Measurements from ENCODE around the gene RNGTT. TPM values are rescaled to one million over a fixed set of nuclear protein-coding genes. Genes with fewer than 3 reads are reported as not detected.
"Not testable (repeated sequence)": the region's sequence is repeated elsewhere in the genome, so short reads cannot be mapped to it uniquely, and the experiment has no call there.

The RNGTT gene
- total and polyA plus RNA-seq, 10 of the 15 experiments (the other 5 are each of a cell fraction or from before 2014, with no cell fraction given): 7.7 to 30.4 (median 22.2) TPM

- TF ChIP-seq CREB1 (IDR thresholded peaks at IDR 0.05; ENCODE audit: low read depth) (no peak), KDM1A (IDR thresholded peaks at IDR 0.05; ENCODE audit: borderline replicate concordance) (no peak), BACH1 (IDR thresholded peaks at IDR 0.05; ENCODE audit: borderline replicate concordance) (peak; percentile 93), WRNIP1 (IDR thresholded peaks at IDR 0.05; ENCODE audit: borderline replicate concordance, low read depth, low read length) (no peak), CEBPB (IDR thresholded peaks at IDR 0.05; ENCODE audit: borderline replicate concordance in 1 of 2, low read depth in 2 of 2, low read length in 2 of 2) (no peak), ZNF384 (IDR thresholded peaks at IDR 0.05; ENCODE audit: borderline replicate concordance, low read depth, low read length) (no peak)
Observed at GRCh38 chr6:88775866-88776571, 187.4 kb downstream of the RNGTT start (continued).

DNA sequence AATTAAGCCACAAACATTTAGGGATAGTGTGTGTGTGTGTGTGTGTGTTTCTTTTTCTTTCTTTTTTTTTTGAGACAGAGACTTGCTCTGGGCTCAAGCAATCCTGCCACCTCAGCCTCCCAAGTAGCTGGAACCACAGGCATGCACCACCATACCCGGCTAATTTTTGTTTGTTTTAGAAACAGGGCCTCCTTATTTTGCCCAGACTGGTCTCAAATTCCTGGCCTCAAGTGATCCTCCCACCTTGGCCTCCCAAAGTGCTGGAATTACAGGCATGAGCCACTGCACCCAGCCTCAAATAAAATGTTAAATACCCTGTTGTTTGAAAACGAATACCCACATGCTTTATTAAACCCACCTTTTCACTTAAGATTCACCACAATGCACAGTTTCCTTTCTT is 195.3 kb downstream of the RNGTT start:
- H3K4me3 ChIP-seq; ATAC-seq; H3K9ac ChIP-seq (ENCODE audit: control insufficient read depth, insufficient read depth, low read length); FAIRE-seq; in situ Hi-C loops (cut with MboI); RAD21 ChIA-PET (ENCODE audit: unreplicated experiment); H3K4me2 ChIP-seq (ENCODE audit: control insufficient read depth, insufficient read depth); H3K4me1 ChIP-seq (ENCODE audit: control insufficient read depth, insufficient read depth, low read length); BruUV-seq (replicated peaks); H4K20me1 ChIP-seq (ENCODE audit: control insufficient read depth, insufficient read depth); H3K79me2 ChIP-seq (ENCODE audit: control insufficient read depth, insufficient read depth, low read length); DNase-seq (ENCODE audit: low read depth, low spot score); H3K36me3 ChIP-seq (ENCODE audit: control insufficient read depth in 2 of 2, insufficient read depth in 2 of 2, low read length in 1 of 2); intact Hi-C loops (cut with micrococcal nuclease; ENCODE audit: unreplicated experiment); H2AFZ ChIP-seq (ENCODE audit: control insufficient read depth, low read depth, low read length); H3K9me3 ChIP-seq (replicated peaks; ENCODE audit: control insufficient read depth, insufficient read depth, low read length); POLR2A ChIA-PET; H3K27ac ChIP-seq (ENCODE audit: control insufficient read depth, insufficient read depth); H3K27me3 ChIP-seq (replicated peaks in 1 of 2; ENCODE audit: control insufficient read depth in 2 of 2, insufficient read depth in 2 of 2, low read length in 1 of 2): not testable (repeated sequence)
- ChIA-PET CTCF (interaction anchor here (0.7 kb wide), 1 partner anchor 16 kb away, joined by 3 read pairs; no protein-coding TSS in a partner anchor), SMC1A (ENCODE audit: uncharacterized antibody, unreplicated experiment) (interaction anchor here (1.0 to 1.2 kb wide), 3 partner anchors 9 to 16 kb away, joined by 3 to 5 read pairs (median 3); no protein-coding TSS in a partner anchor)
- 93% methylated on average over 2 of the region's 2 CpGs for WGBS (ENCODE audit: insufficient coverage, insufficient replicate concordance, low lambda C conversion rate, missing lambda C conversion rate)
